Ecto neural progenitor cell (in vitro differentiated cells): ENCODE results near the gene EPG5.
A peak's percentile ranks its signal among the peaks of the same experiment; 100 is the strongest.

Experiments
- DNase-seq: peaks from one replicate; pipeline ENCODE4 v3.0.0-alpha.2; 2018; ENCODE audit warnings: low spot score

Gene EPG5

GRCh38 chr18:45920367-45920766 lies 46.8 kb downstream of the EPG5 start:
- DNase-seq: no peak

DNA sequence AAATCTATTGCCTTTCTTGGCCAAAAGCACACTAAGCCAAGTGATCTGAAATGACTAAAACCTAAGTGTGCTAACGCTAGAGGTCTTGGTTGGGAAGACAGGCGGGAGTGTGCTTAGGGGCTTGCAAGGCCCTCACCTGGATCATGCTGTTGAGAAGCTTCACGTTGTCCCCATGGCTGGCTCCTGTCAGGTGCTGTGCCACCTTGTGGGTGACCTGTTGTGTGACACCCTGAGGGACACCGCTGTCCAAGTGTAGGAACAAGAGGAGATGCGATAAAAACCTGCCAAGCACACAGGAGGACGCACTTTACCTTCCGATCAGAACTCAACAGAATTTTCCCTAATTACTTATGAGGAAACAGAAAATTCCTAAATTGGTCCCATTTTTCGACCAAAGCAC lies 50.8 kb downstream of the EPG5 start:
- no peak for DNase-seq

- no peak for DNase-seq
Measured at GRCh38 chr18:45913276-45913675, 53.9 kb downstream of the EPG5 start.

DNA sequence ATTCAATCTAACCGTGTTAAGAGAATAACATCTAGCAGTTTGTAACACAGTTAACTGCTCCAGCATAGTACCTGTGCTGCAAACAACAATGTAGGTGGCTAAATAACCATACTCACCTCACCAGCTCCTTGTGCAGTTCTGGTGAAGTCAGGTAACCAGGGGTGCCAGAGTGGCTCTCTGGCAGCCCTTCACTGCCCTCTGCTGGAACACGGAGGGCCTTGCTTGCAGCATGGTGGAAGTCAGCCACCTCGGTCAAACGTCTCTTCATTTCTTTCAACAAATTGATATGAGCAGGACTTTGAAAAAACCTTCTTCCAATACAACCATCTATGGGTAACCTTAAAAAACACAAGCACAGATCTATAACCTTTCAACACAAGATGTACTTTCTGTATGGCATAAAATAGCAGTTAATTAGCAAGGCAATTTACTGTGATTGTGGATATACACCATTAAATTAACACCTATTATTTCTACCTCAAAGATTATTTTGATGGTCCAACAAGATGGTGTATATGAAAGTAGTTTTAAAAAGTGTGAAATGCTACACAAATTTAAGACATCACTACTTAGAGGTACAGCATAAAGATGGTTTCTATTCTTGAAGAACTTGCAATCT lies 56.6 kb downstream of the EPG5 start:
- DNase-seq: peak; percentile 58

DNA sequence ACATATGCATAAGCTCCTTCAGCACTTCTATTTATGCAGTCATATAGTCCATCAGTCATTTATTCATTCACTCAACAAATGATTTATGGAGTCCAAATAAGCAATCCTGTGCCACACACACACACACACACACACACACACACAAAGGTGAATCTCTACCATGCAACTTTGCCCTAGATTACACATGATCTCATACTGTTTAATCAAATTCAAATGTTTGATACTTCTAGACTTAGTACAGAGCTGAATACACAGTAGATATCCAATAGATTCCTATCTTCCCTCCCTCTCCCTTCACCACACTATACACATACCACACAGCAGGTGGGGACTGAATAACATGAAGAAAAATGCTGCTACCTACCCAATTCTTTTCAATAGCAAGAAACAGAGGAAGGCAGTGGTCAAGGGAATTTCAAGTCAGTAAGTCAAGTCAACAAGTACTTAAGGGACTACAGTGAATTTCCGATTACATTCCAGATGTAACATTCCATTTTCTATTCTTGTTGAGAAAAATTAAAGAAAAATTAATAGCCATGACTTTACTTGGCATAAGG lies 65.4 kb downstream of the EPG5 start:
- DNase-seq: no peak

- DNase-seq: no peak
Measured at GRCh38 chr18:45900623-45901022, 66.5 kb downstream of the EPG5 start.

- DNase-seq: no peak
Measured at GRCh38 chr18:45896991-45897390, 70.1 kb downstream of the EPG5 start.

DNA sequence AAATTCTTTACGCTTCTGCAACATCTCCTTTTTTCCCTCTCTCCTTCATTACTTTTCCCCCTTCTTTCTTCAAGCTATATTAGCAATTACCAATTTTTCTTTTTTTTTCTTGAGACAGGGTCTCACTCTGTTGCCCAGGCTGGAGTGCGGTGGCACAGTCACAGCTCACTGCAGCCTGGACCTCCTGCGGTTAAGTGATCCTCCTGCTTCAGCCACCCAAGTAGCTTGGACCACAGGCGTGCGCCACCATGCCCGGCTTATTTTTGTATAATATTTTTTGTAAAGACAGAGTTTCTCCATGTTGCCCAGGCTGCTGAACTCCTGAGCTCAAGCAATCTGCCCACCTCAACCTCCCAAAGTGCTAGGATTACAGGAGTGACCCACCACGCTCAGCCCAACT lies 70.7 kb downstream of the EPG5 start:
- DNase-seq: no peak

GRCh38 chr18:45895339-45895738 lies 71.8 kb downstream of the EPG5 start:
- DNase-seq: no peak

GRCh38 chr18:45894818-45895217 lies 72.3 kb downstream of the EPG5 start:
- no peak for DNase-seq

GRCh38 chr18:45891806-45892205 lies 75.3 kb downstream of the EPG5 start:
- DNase-seq: no peak

GRCh38 chr18:45890606-45891005 lies 76.5 kb downstream of the EPG5 start:
- no peak for DNase-seq

DNA sequence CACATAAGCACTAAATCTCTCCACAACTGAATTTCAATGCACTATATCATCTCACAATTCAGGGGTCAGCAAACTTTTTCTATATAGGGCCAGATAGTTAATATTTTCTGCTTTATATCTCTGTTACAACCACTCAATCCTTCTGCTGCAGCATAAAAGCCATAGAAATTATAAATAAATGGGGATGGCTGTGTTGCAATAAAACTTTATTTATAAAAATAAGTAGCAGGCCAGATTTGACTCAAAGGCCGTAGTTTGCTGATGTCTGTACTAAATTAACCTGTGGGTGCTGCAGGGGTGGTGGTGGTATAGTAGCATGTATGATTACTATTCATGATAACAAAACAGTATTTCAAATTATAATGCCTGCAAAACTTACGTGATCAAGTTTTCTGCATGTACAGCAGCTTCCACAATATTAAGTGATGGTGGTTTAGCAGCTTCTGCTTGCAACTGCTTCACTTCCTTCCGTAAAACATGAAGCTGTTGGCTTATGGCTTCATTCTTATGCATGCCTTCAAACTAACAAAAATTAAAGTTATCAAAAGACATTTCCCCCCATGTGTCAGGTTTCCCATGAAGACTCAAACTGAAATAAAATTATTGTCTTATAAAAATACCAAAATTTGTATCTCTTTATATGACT lies 77.6 kb downstream of the EPG5 start:
- DNase-seq: no peak

DNA sequence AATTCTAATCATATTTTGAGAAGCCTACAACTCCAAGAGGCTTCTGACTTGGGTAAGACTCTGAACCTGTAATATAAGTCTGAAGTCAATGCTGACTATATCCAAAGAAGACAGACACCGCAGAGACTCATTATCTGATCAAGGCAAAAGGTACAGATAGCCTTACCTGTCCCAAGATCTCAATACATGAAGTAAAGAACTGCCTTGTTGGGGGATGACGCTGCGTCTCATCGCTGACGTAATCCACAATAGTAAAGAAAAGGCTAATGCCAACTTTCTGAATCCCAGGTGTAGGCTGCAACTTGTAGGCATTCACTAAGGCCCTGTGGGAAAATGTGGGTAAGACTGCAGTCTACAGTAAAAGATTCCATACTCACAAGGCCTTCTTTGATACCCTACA lies 79.5 kb downstream of the EPG5 start:
- no peak for DNase-seq

DNA sequence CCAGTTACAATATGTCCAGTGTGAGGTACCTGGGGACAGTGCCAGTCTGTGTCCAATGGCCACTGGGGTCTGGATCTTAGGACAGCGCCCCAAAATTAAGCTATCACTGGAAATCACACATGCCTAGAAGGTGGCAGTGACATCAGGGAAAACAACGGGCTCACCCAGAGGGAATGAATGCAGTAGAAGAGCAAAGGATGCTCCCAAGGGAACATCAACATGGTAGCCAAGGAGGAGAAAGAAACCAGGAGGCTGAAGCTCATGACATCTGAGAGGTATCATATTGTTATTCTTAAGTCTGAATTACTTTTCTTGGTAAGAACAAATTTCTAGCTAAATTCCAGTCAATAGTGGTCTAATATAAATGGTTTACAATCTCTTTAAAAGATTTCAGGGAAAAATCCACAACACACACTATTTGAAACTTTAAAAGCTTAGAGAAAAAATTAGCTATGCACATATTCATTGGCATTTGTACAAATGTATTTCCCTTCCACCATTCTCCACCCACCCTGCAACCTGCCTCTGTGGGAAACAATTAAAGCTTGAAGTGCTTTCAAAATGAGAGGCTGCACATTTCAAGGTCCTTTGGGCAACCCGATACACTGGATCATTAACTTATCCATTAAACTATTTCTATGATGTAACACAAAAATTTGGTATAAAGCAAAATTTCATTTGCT lies 86.1 kb downstream of the EPG5 start:
- DNase-seq: no peak

- DNase-seq: peak; percentile 85
Measured at GRCh38 chr18:45879681-45880655, 87.2 kb downstream of the EPG5 start.

GRCh38 chr18:45877403-45877802 lies 89.7 kb downstream of the EPG5 start:
- no peak for DNase-seq

GRCh38 chr18:45876161-45876560 lies 91.0 kb downstream of the EPG5 start:
- no peak for DNase-seq

DNA sequence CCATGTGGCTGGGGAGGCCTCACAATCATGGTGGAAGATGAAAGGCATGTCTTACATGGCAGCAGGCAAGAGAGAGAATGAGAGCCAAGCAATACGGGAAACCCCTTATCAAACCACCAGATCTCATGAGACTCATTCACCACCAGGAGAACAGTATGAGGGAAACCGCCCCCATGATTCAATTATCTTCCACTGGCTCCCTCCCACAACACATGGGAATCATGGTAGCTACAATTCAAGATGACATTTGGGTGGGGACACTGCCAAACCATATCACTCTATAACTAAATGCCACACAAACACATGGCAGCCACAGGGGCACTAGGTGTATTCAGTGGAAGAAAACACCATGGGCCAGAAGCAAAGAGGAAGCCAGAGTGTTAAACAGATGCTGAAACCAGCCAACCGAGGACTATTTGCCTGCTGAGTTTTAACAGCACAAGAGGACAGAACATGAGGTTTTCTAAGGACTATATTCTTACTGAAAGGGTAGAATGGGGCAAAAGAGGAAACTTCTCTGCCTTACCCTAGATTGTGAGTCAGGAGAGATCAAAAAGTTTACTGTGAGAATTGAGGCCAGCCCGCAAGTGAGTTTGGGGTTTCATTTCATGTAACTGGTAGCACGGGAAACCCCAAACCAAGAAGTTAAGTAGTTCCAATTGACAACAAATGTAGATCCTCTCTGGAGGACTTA lies 92.5 kb downstream of the EPG5 start:
- DNase-seq: no peak

GRCh38 chr18:45871431-45872084 lies 95.6 kb downstream of the EPG5 start:
- no peak for DNase-seq

DNA sequence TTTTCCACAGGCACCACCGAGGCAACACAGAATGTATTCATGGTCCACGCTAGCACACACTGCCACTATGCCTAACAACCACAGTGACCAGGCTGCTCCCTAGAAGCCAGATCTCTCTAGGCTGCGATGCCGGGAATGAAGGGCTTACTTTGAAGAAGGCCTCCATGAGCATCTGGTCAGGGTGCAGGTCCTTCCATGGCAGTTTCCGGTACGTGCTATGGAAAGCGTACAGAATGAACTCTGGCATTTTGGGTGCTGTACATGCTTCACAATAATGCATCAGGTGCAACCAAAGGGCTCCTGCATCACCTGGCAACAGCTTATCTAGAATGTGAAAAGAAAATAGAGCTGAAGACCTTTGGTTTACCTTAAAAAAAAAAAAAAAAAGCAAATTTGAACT lies 96.7 kb downstream of the EPG5 start:
- no peak for DNase-seq
